Endothelial cell of umbilical vein (primary cell): ENCODE data around the gene IGFBP3. TPM values are rescaled to one million over a fixed set of nuclear protein-coding genes. Genes with fewer than 3 reads are reported as not detected.

Source experiments
- BruUV-seq: library from RNA; stranded (reverse); fragments of 400-500 nt; replicated peaks from 2 replicates; lab custom pipeline; 2021; lab: Mats Ljungman, UMichigan
- CTCF ChIA-PET: fragments of 300-600, 350-600 bp; sonication (Branson Sonifier 250); formaldehyde crosslinking; loops from one replicate; lab custom pipeline; 2021; ENCODE audit warnings: antibody characterized with exemption, inconsistent platforms; lab: Charles Lee
- POLR2A ChIA-PET: fragments of 300-600, 350-600 bp; sonication (Branson Sonifier 250); formaldehyde crosslinking; loops from one replicate; lab custom pipeline; 2021; ENCODE audit warnings: antibody characterized with exemption, inconsistent platforms; lab: Charles Lee
- DNase-seq: peaks from one replicate; pipeline ENCODE4 v3.0.0-alpha.2; 2011; ENCODE audit warnings: low read depth, low spot score
- FAIRE-seq: peaks from 2 replicates; lab custom pipeline; 2011; peaks lifted over from hg19 to GRCh38; lab: Jason Lieb, UNC
- H2AFZ ChIP-seq: 2 replicates; pipeline ENCODE4 v1.6.0; 2012; ENCODE audit warnings: low read depth, low read length, control low read depth, inconsistent platforms
- H3K27ac ChIP-seq: 2 replicates; pipeline ENCODE4 v1.5.1; 2011; ENCODE audit warnings: low read depth, mild to moderate bottlenecking, control low read depth, low read length, moderate library complexity; ENCODE audit not compliant: insufficient read depth
- H3K27me3 ChIP-seq, 2 experiments: 2 replicates each; pipeline versions ENCODE4 v1.6.0 to v1.6.1; 2011; ENCODE audit warnings: low read length in 2 of 2, mixed read lengths in 1 of 2; ENCODE audit not compliant: control insufficient read depth in 2 of 2, insufficient read depth in 2 of 2
- H3K36me3 ChIP-seq, 2 experiments: 2 replicates in 1 of 2; 3 replicates in 1 of 2; pipeline ENCODE4 v1.5.1; 2011; ENCODE audit warnings: low read length in 2 of 2, mild to moderate bottlenecking in 1 of 2, moderate library complexity in 1 of 2; ENCODE audit not compliant: control insufficient read depth in 2 of 2, insufficient read depth in 2 of 2; ENCODE audit errors: extremely low read depth in 1 of 2
- H3K4me1 ChIP-seq: 3 replicates; pipeline ENCODE4 v1.5.1; 2011; ENCODE audit warnings: mild to moderate bottlenecking, low read length; ENCODE audit not compliant: control insufficient read depth, insufficient read depth; ENCODE audit errors: extremely low read depth
- H3K4me2 ChIP-seq: 2 replicates; pipeline ENCODE4 v1.6.1; 2011; ENCODE audit warnings: low read length, control low read depth, mixed read lengths; ENCODE audit not compliant: insufficient read depth
- H3K4me3 ChIP-seq, 3 experiments: fragments of 200-600 bp in 1 of 3; sonication (generic), shearing (Covaris generic) in 1 of 3; replicated peaks in 1 of 3; 2 replicates each; pipeline ENCODE4 v1.5.1; 2011 to 2016; ENCODE audit warnings: control low read depth in 3 of 3, low read length in 3 of 3, mild to moderate bottlenecking in 2 of 3, inconsistent platforms in 1 of 3, low read depth in 1 of 3, moderate library complexity in 1 of 3; ENCODE audit not compliant: insufficient read depth in 1 of 3
- H3K79me2 ChIP-seq: 2 replicates; pipeline ENCODE4 v1.6.0; 2012; ENCODE audit warnings: low read length, inconsistent platforms; ENCODE audit not compliant: control insufficient read depth, insufficient read depth
- H3K9ac ChIP-seq: replicated peaks from 2 replicates; pipeline ENCODE3; 2011; ENCODE audit warnings: low read length, control low read depth; ENCODE audit not compliant: insufficient read depth; ENCODE audit errors: extremely low read depth
- H3K9me1 ChIP-seq: replicated peaks from 3 replicates; pipeline ENCODE4 v1.6.0; 2011; ENCODE audit warnings: mild to moderate bottlenecking, low read length; ENCODE audit not compliant: control insufficient read depth, insufficient read depth; ENCODE audit errors: extremely low read depth
- H3K9me3 ChIP-seq: replicated peaks from 2 replicates; pipeline ENCODE4 v1.5.1; 2012; ENCODE audit warnings: low read length, inconsistent platforms; ENCODE audit not compliant: control insufficient read depth, insufficient read depth
- H4K20me1 ChIP-seq: replicated peaks from 2 replicates; pipeline ENCODE3; 2011; ENCODE audit warnings: mild to moderate bottlenecking, low read length; ENCODE audit not compliant: control insufficient read depth, insufficient read depth; ENCODE audit errors: extremely low read depth
- FOS ChIP-seq: IDR thresholded peaks from 2 replicates; pipeline ENCODE4 v1.6.1; 2011; ENCODE audit warnings: mild to moderate bottlenecking, low read length, moderate library complexity, borderline replicate concordance; ENCODE audit not compliant: insufficient read depth
- JUN ChIP-seq: IDR thresholded peaks from 2 replicates; pipeline ENCODE4 v1.6.1; 2011; ENCODE audit warnings: borderline replicate concordance, low read depth; ENCODE audit not compliant: insufficient read length, insufficient read depth
- MYC ChIP-seq: IDR thresholded peaks from one replicate; pipeline ENCODE4 v1.6.1; 2011; ENCODE audit warnings: mild to moderate bottlenecking, low read depth, low read length
- dilution Hi-C: fragments of 300-500 bp; cut with MboI; formaldehyde crosslinking; loops from one replicate; pipeline ENCODE4 v1.15.0; 2019; ENCODE audit warnings: low sequenced_read_pairs; ENCODE audit not compliant: extremely low pct_ligation_motif_present
- intact Hi-C: fragments of 100-400 bp; cut with micrococcal nuclease; formaldehyde crosslinking; loops from one replicate; pipeline ENCODE4 v1.10.0; 2022
- polyA plus RNA-seq, 4 experiments: library from polyadenylated mRNA; depleted of rRNA in 3 of 4; stranded (reverse) in 3 of 4; unstranded in 1 of 4; fragments of >200 nt; gene quantifications; 2 replicates each; pipeline versions ENCODE4 v1.2.1 to v1.2.3, GENCODE V29; 2011 to 2012; ENCODE audit warnings: missing spikeins in 1 of 4
- total RNA-seq: library from RNA; stranded (reverse); gene quantifications from 2 replicates; pipeline ENCODE4 v1.2.3, GENCODE V29; 2021
- TF ChIP-seq, protein P1 (sequence below), 2 donors: IDR thresholded peaks; 1 replicate in 1 of 2; 2 replicates in 1 of 2; pipeline ENCODE4 v1.5.1; 2011; ENCODE audit warnings: low read length in 2 of 2, mild to moderate bottlenecking in 2 of 2, moderate library complexity in 2 of 2, control low read depth in 1 of 2, inconsistent platforms in 1 of 2, low read depth in 1 of 2; ENCODE audit not compliant: insufficient read depth in 1 of 2; ENCODE audit errors: extremely low read depth in 1 of 2

The IGFBP3 gene
- total and polyA plus RNA-seq, 2 donors (not counting 3 experiments of a cell fraction or from before 2014, with no cell fraction given), result 3.4 to 10.1 TPM

DNA sequence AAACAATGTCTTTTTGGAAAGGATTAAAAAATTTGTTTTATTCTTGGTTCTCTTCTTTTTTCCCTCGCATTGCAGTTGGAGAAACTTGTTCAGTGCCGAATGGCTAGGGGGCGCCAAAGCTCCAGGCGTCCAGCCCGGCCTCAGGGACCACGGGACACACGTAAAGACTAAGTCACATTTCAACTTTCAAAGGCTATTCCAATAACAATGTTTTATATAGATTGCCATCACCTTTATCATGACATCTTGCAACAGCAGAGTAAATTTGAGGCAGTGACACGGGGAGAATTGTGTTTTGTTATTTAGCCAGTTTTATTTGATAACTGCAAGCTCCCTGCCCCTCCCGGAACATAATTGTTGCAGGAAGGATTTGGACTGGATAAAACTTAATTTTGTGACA, 2.2 kb upstream of the IGFBP3 start:
- Histone ChIP-seq H3K27ac (no peak overlapping the region), H3K4me2 (peak overlapping the region; percentile 82), H3K4me3 (peak overlapping the region in 1 of 3 experiments; percentile 52), H3K4me1 (peaks cover 28% of the 10 kb centered on the region), H3K9ac (no peak overlapping the region), H2AFZ (peak overlapping the region; percentile 73), H3K9me1 (no peaks in the 10 kb centered on the region), H3K79me2 (no peaks in the 10 kb centered on the region), H3K27me3 (peaks cover 31 to 51% of the 10 kb centered on the region in 2 experiments), H4K20me1 (no peaks in the 10 kb centered on the region), H3K9me3 (no peaks in the 10 kb centered on the region), H3K36me3 (no peaks in the 10 kb centered on the region)
- DNase-seq, result peak; percentile 73
- intact Hi-C loops (loop anchor here (2.0 to 10.0 kb wide), 4 partner anchors 202 to 1118 kb away; no protein-coding TSS in a partner anchor), dilution Hi-C loops (no loop called here)
- CTCF ChIA-PET, result interaction anchor here (0.9 to 8.6 kb wide), 62 partner anchors 8 to 1343 kb away, joined by 3 to 149 read pairs (median 4); partner anchors contain the start of gene IGFBP1
- peak; percentile 78 for FAIRE-seq
- TF ChIP-seq, protein P1, sequence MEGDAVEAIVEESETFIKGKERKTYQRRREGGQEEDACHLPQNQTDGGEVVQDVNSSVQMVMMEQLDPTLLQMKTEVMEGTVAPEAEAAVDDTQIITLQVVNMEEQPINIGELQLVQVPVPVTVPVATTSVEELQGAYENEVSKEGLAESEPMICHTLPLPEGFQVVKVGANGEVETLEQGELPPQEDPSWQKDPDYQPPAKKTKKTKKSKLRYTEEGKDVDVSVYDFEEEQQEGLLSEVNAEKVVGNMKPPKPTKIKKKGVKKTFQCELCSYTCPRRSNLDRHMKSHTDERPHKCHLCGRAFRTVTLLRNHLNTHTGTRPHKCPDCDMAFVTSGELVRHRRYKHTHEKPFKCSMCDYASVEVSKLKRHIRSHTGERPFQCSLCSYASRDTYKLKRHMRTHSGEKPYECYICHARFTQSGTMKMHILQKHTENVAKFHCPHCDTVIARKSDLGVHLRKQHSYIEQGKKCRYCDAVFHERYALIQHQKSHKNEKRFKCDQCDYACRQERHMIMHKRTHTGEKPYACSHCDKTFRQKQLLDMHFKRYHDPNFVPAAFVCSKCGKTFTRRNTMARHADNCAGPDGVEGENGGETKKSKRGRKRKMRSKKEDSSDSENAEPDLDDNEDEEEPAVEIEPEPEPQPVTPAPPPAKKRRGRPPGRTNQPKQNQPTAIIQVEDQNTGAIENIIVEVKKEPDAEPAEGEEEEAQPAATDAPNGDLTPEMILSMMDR (IDR thresholded peaks at IDR 0.05; ENCODE audit: extremely low read depth in 1 of 2, insufficient read depth in 1 of 2, low read depth in 1 of 2, low read length in 2 of 2), result peak; percentile 88 to 89
- no peak for TF ChIP-seq MYC
- POLR2A ChIA-PET, result no interaction called here
- no TSS peak for BruUV-seq

DNA sequence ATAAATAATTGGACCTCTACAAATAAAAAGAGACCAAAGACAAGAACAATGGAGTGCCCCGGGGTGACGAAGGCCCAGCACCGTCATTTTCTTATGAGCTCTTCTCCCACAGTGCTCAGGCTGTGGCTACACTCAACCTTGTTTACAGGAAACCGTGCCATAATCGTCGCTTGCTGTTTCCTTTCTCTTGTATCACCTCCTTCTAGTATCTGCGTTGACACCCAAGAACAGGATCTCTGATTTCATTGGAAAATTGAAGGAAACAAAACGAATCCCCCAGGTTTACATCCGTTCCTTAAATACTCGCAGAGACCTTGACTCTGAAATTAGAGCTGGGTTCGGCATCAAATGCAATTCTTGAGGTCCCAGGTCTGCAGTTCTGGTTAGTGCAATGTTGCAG, 1.7 kb upstream of the IGFBP3 start:
- TF ChIP-seq FOS (no peak), JUN (no peak)
- dilution Hi-C loops (no loop called here), intact Hi-C loops (loop anchor here (1.0 to 10.0 kb wide), 10 partner anchors 32 to 1331 kb away; no protein-coding TSS in a partner anchor)
- Histone ChIP-seq H3K27ac (no peak overlapping the region), H3K4me2 (peak overlapping the region; percentile 82), H3K9me3 (no peaks in the 10 kb centered on the region), H3K79me2 (no peaks in the 10 kb centered on the region), H3K4me3 (peak overlapping the region in 2 of 3 experiments; percentile 16 to 52), H3K4me1 (peaks cover 28% of the 10 kb centered on the region), H4K20me1 (no peaks in the 10 kb centered on the region), H3K27me3 (peaks cover 33 to 56% of the 10 kb centered on the region in 2 experiments), H3K9ac (peak overlapping the region; percentile 24), H2AFZ (peak overlapping the region; percentile 73), H3K36me3 (no peaks in the 10 kb centered on the region), H3K9me1 (no peaks in the 10 kb centered on the region)
- BruUV-seq, result no TSS peak
- DNase-seq (peak; percentile 47), FAIRE-seq (no peak)
- CTCF ChIA-PET, result interaction anchor here (0.7 to 8.6 kb wide), 82 partner anchors 8 to 1512 kb away, joined by 3 to 149 read pairs (median 4); partner anchors contain the start of gene IGFBP1
- POLR2A ChIA-PET, result no interaction called here
